Head of caudate nucleus (tissue), 42 donors: ENCODE data around the gene HEBP1.
"Not testable (repeated sequence)": the region's sequence is repeated elsewhere in the genome, so short reads cannot be mapped to it uniquely, and the experiment has no call there.

Experiments
- DNase-seq, 42 donors: peaks; one replicate each; pipeline versions ENCODE4 v3.0.0 to v3.0.0-alpha.2; 2020 to 2021; ENCODE audit warnings: mixed read lengths in 7 of 42
- intact Hi-C: fragments of 100-400 bp; cut with DNase I; formaldehyde crosslinking; loops from one replicate; pipeline ENCODE4 v1.15.0; 2022

The HEBP1 gene, protein sequence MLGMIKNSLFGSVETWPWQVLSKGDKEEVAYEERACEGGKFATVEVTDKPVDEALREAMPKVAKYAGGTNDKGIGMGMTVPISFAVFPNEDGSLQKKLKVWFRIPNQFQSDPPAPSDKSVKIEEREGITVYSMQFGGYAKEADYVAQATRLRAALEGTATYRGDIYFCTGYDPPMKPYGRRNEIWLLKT

DNA sequence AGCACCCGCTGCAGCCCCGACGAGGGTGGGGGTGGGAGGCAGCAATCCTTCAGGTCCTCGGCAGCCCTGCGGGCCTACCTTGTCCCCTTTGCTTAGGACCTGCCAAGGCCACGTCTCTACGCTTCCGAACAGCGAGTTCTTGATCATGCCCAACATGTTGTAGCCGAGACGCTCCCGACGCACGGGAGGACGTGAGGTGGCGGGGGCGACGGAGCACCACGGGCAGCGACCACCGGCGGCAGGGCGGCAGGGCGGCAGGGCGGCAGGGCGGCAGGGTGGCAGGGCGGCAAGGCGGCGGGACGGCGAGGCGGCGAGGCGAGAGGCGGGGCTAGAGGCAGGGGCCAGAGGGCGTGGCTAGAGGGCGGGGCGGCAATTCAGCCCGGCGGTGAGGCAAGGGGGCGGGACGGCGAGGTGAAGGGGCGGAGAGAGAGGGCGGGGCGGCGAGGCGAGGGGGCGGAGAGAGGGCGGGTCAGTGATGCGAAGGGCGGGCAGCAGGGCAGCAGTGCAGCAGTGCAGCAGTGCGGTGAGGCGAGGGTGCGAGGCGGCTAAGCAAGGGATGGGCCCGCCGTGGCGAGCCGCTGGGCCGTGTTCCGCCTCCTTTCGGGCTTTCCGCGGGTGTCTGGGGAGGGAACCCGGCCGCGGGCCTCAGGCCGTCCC, at the start of gene HEBP1:
TSS of gene HEBP1 (minus strand) at position 307 of the 657 bp plus-strand sequence. CDS start at position 156, 151 bp downstream.
- intact Hi-C loops, result loop anchor here (5.0 to 10.0 kb wide), 3 partner anchors 42 to 205 kb away; partner anchors contain the start of gene FAM234B
- peak; percentile 87 to 100 (median 98) for DNase-seq

DNA sequence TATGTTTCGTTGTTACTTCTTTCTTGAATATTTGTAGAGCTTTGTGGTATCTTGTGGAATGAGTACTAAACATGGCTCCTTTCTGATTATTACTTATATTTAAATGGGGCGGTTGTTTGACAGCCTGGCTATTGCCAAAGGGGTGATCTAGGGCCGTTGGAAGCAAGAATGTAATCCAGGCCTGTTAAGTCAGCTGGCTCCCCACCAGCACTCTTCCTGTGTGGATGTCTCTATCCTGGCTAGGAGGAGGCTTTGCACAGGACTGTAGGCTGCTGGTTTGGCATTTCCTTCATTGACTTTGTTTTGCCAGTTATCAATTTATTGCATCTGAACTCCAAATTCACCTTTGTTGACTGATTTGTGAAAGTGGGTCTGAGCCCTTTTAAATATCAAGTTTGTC, 49.8 kb upstream of the HEBP1 start:
- intact Hi-C loops, result no loop called here
- peak in 1 of 42 donors; percentile 40 for DNase-seq

DNA sequence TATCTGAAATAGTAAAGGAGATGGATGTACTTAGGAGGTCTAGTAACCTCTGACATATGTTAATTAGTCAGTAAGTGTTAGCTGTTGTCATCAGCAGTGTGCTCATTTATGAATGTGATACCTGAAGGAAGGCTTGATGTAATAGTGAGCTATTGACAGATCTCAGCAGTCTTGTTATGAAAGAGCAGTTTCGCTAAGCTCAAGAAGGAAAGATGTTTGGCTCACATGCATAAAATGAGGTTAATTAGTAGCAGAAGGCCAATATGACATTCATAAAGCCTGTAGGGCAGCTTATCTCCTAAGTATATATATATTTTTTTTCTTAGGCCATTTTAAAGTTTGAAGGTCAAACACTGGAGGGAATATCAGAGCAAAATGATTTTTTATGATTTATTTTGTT, 46.9 kb upstream of the HEBP1 start:
- no peak for DNase-seq
- intact Hi-C loops, result no loop called here

DNA sequence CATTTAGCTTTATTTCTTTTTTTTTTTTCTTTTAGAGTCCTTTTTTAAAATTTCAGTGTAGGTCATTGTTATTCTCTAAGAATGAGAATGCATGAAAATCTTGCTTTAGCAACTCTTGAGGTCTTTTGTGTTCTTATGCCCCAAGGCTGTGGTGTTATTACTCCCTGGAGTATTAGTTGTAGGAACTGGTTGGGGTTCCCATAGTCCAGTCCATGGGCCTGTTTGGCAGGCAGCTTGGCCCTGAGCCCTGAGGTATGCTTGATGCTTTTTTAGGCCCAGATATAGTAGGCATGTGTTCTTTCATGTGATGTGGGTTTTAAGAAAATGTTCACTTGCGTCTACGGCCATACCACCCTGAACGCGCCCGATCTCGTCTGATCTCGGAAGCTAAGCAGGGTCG, 45.8 kb upstream of the HEBP1 start:
- intact Hi-C loops, result no loop called here
- no peak for DNase-seq

DNA sequence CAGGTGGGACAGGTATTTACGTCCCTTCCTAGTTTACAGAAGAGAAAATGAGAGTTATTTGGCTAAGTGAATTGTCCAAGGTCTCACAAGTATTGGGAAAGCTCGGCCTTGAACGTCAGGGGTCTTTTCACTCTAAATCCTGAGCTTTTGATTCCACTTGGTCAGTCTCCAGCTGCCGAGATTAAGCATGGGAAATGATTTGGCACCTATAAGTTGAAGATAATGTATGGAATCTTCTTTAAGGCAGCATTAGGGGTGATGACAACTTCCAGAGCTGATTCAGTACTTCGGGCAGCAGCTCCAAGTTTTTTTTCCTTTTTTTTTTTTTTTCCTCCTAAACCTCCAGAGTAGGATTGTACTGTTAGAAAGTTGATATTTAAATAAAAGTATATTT, 44.8 kb upstream of the HEBP1 start:
- intact Hi-C loops, result loop anchor here (5.0 kb wide), 1 partner anchor 43 kb away; the partner anchor contains the start of gene HEBP1
- no peak for DNase-seq

DNA sequence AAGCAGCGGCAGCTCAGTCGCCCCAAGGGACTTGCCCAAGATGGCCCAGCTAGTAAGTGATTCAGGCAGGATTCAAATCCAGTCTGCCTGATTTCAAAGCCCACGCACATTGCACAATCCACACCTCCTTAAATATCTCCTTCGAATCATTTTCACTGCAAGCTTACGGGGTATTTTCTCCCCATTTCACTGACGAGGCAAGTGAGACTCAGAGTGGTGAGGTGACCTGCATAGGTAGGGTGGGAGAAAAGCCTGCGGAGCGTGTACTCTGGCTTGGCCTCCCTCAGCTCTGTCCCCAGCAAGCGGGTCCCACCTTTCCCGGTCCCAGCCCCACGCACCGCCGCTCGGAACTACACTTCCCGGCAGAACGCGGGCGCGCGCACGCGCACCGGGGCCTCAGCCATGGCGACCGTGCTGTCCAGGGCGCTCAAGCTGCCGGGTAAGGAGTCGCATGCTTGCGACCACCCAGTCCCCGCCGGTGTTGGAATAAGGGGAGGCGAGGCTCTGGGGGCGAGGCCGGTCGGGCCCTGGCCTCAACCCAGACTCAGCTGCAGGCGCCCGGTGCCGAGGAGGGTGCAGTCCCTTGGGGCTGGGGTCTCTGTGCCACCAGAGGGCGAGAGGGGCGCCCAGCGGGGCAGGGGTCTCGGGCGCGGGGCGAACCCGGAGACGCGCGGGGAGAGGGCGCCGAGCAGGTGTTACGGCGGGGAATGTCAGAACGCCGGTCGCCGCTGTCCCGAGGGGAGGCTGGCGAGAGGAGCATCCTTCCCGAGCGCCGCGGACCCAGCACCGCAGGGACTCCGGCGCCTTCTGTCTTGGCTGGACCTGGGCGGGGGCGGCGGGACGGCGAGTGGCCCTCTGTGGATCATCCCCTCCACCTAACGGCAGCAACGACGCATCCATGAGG, 44.2 kb upstream of the HEBP1 start, which contains the start of gene FAM234B:
TSS of gene FAM234B (plus strand) at position 380 of the 904 bp plus-strand sequence. CDS start at position 403, 23 bp downstream.
- peak; percentile 55 to 94 (median 87) for DNase-seq
- intact Hi-C loops, result loop anchor here (5.0 kb wide), 1 partner anchor 42 kb away; the partner anchor contains the start of gene HEBP1

DNA sequence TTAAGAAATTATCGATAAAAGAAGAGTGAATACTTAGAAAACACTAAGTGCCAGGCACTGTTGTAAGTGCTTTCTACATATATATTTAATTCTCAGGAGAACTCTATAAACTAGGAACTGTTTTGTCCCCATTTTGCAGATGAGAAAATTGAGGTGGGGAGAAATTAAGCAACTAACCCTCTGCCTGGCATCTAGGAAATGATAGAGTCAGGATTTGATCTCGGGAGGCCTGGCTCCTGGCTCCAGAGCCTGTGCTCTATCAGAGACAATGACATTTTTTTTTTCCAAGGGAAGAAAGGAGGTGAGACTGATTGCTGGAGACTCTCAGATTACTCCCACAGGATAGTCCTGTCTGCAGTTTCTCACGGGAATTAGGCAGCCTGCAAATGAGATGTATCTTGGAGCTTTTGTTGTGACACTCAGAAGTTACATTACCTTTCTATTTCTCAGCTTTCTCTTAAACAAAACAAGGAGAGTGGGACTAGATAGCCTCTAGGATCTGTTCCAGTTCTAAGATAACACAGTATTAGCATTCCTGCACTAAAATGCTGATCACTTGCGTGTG, 42.7 kb upstream of the HEBP1 start:
- intact Hi-C loops, result loop anchor here (5.0 kb wide), 1 partner anchor 40 kb away; the partner anchor contains the start of gene HEBP1

DNA sequence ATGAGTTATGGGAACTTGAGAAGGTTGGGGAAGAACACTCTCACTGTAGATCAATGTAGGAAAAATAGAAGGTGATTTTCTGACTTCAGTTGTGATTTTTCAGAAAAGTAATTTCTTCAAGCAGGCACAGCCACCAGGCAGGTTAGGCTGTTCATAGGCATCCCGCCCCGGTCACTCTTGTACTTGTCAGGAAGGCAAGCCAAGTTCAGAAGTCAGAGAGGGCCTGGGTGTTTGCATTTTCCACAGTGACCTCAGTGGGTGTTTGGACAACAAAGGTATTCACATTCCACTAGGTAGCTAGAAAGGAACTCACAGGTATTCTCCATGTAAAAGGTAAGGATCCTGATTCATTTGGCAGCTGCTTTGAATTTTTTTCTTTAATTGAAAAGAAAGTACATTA, 41.2 kb upstream of the HEBP1 start:
- intact Hi-C loops, result loop anchor here (5.0 kb wide), 1 partner anchor 39 kb away; the partner anchor contains the start of gene HEBP1
- DNase-seq, result no peak

More for the DNA sequence above, 42.7 kb upstream of the HEBP1 start:
- no peak for DNase-seq

DNA sequence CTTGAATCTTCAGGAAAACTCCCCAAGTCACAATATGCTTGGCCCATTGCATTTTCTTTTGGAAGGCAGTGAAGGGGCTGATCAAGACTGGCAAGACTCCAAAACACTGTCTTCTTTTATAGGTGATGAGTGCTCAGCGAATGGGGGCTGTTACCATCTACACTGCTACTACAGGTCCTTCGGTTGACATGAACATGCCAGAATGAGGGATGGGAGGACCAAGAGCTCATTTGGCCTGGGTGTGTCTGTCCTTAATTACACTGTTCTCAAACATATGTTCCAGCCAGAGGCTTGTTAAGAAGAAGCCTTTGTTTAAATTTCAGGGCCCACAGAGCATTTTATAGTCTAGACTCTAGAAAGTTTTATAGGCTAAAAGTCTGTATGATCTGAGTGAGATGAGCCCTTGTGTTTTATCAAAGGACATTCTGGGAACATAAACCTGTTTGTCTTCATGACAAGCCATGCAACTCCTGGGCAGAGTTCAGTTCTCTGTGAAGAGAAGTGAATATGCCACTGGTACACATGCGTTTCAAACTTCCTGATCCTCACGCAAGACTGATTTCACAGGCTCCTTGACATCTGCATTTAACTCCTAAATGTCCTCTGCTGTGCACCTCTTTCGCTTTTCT, 39.4 kb upstream of the HEBP1 start:
- intact Hi-C loops, result no loop called here
- DNase-seq, result no peak

DNA sequence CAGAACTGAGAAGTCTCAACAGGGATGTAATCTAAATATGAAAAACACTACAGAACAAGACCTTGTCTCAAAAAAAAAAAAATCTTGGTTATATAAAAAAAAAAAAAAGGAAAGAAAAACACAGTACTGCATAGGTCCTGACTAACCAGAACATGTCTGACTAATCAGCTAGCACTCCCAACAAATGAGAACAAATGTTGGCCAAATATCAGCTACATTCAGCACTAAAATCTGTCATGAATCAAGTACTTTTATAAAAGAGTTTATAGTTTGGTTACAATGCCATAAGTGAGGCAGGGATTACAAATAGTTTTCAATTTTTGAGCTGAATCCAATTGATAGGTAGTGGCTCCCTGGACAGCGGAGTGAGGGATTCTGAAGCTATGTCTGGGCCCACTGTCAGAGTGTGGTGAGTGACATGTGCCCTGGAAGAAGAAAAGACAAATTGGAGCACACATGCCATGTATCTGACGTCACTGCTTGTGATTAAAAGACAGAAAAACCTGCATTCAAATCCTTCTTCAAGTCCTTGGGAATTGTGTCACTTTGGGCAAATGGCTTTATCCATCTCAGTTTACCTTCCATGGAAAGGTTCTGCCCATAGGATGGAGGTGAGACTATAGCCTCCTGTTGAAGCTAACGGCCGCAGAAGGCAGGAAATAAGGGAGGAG, 38.6 kb upstream of the HEBP1 start:
- DNase-seq, result no peak
- intact Hi-C loops, result no loop called here

DNA sequence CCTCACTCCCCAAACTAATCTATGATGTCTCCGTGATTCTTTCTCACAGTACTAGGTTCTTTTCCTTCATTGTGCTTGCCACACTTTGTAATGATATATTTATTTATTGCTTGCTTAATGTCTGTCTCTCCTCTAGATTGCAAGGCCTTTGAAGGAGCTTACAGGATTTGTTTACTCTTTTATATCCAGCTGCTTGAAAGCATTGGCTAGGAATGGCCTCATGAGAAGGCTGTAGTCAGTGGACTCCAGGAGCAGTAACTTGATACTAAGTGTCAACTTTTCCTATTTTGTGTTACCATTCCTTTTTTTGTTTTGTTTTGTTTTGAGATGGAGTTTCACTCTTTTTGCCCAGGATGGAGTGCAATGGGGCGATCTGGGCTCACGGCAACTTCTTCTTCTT, 36.8 kb upstream of the HEBP1 start:
- intact Hi-C loops, result no loop called here
- DNase-seq, result no peak

DNA sequence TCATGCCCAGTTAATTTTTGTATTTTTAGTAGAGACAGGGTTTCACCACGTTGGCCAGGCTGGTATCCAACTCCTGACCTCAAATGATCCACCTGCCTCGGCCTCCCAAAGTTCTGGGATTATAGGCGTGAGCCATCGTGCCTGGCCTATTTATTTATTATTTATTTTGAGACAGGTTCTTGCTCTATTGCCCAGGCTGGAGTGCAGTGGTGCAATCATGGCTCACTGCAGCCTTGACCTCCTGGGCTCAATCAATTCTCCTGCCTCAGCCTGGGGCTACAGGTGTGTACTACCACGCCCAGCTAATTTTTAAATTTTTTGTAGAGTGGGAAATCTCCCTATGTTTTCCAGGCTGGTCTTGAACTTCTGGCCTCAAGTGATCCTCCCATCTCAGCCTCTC, 35.3 kb upstream of the HEBP1 start:
- DNase-seq, intact Hi-C loops: not testable (repeated sequence)

DNA sequence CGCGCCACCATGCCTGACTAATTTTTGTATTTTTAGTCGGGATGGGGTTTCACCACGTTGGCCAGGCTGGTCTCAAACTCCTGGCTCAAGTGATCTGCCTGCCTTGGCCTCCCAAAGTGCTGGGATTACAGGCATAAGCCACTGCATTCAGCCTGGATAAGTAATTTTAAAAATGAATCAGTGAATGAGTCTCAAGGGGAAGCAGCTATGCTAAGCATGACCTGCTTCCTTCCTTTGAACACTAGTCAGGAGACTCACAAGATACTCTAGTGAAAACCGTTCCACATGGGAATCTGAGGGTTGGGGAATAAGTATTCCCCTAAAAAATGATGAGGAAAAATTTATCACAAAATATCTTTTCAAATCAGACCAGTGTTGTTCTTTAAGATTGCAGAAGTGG, 33.4 kb upstream of the HEBP1 start:
- DNase-seq, result no peak
- intact Hi-C loops, result no loop called here

DNA sequence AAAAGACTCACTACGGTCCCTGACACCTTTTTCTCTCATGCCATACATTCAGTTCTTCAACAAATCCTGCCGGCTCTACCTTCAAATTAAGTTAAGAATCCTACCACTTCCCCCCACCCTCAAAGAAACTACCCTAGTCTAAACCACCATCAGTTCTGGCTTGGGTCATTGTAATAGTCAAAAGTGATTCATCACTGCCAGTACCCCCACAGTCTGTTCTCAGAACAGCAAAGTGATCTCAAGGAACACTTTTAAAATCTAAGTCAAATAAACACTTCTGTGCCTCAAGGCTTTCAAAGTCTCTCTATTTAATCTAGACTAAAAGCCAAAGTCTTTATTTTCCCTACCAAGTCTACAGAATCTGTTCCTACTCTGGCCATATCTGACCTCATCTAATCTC, 32.1 kb upstream of the HEBP1 start:
- no peak for DNase-seq
- intact Hi-C loops, result no loop called here

DNA sequence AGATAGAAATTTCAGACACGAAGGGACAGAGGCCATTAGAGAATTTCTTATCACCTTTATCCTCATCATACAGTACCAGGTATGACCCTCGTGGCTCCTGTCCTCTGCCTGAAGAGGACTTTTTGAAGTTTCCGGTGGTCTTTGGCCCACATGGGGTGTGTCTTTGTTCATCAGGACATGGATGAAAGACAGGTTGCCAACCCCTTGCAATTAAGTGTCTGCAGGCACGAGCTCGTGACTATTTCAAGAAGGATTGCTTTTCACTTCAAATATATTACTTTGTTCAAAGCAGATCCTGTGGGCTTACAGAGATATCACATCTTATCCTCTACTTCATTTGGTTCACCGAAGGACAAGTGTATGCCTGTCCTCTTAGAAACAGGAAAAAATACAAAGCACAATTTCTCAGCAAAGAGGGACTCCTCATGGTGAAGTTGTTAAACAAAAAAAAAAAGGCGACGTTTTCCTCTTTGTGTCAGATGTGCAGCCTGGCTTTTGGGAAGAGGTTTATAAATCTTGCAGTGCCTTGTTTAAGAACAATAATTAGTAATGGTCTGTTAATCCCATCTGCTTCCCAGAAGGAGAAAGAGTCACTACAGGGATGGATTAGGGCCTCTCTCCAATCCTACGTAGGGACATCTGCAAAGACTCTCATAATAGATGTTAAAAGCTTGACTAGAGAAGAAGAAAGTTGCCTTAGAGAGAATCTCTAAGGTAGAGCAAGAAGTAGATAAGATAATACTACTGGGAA, 30.7 kb upstream of the HEBP1 start:
- DNase-seq, result no peak
- intact Hi-C loops, result no loop called here

DNA sequence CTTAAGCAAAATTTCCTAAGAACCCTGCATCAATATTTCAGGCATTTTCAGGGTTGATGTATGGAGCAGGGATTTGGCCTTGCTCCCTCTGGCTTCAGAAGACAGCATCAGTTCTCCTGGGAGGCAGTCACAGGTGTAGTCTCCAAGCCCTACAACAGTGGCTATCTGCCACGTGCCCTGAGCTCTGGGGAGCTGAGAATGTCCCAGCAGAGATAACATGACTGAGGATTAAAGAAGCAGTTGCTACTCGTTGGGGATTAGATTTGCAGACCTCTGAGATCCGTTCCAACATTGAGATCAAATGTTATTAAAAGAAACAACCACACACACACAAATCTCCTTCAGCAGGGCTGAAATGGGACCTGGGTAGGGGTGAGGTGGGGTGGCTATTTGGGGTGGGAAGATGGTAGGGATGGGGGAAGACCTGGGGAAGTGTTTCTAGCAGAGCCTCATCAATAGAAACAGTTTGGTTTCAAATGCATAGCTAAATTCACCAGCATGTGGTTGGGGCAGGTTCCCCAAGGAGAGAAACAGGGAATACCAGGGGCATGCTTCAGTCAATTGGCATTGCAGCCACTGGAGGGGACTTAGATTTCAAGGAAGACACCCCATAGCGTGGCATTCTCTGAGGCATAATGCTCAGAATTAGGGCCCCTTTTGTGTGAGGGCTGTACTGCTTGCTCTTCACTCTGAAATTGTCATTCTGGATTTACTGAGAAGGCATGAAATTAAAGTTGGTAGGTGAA, 28.9 kb upstream of the HEBP1 start:
- no peak for DNase-seq
- intact Hi-C loops, result no loop called here

DNA sequence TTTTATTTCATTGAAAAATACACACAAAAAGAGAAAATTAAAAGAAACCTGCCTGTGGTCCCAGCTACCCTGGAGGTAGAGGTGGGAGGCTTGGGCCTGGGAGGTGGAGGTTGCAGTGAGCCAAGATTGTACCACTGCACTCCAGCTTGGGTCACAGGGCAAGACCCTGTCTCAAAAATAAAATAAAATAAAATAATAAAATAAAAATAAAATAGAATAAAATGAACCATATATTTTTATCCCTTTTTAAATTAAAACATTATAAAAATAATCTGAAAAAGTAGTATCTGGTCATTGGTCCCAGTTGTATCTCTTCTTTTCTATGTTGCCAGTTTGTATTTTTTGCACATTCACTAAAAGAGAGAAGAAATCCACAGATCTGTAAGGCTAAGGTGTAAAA, 27.4 kb upstream of the HEBP1 start:
- intact Hi-C loops, result no loop called here

More for the DNA sequence above, 27.4 kb upstream of the HEBP1 start:
- DNase-seq, result no peak
